Neuronal stem cell (in vitro differentiated cells): ENCODE data around the gene AR.

Experiments used
- DNase-seq: peaks from one replicate; pipeline ENCODE4 v3.0.0-alpha.2; 2013; ENCODE audit warnings: low spot score
- H2AFZ ChIP-seq: one replicate; pipeline ENCODE4 v1.6.1; 2013; ENCODE audit warnings: mild to moderate bottlenecking, low read length, inconsistent platforms
- H2AK5ac ChIP-seq: 2 replicates; pipeline ENCODE4 v1.6.1; 2013; ENCODE audit warnings: low read depth, mild to moderate bottlenecking, inconsistent platforms, low read length, moderate library complexity, mixed read lengths
- H2BK120ac ChIP-seq: 2 replicates; pipeline ENCODE4 v1.6.1; 2013; ENCODE audit warnings: low read depth, mild to moderate bottlenecking, inconsistent platforms, low read length, moderate library complexity, mixed read lengths
- H2BK12ac ChIP-seq: one replicate; pipeline ENCODE4 v1.6.1; 2013; ENCODE audit warnings: low read length, inconsistent platforms
- H2BK15ac ChIP-seq: 2 replicates; pipeline ENCODE4 v1.6.1; 2013; ENCODE audit warnings: mild to moderate bottlenecking, low read length, inconsistent platforms, mixed read lengths
- H2BK5ac ChIP-seq: one replicate; pipeline ENCODE4 v1.6.1; 2013; ENCODE audit warnings: inconsistent platforms, mild to moderate bottlenecking, low read length, moderate library complexity
- H3K14ac ChIP-seq: one replicate; pipeline ENCODE4 v1.6.1; 2013; ENCODE audit warnings: low read length, inconsistent platforms
- H3K18ac ChIP-seq: 2 replicates; pipeline ENCODE4 v1.6.1; 2013; ENCODE audit warnings: low read length, inconsistent platforms
- H3K23ac ChIP-seq: 2 replicates; pipeline ENCODE4 v1.6.1; 2013; ENCODE audit warnings: low read depth, mild to moderate bottlenecking, mixed read lengths, low read length, inconsistent platforms; ENCODE audit not compliant: poor library complexity
- H3K27ac ChIP-seq: replicated peaks from 3 replicates; pipeline ENCODE4 v1.5.1; 2013; ENCODE audit warnings: low read length, inconsistent platforms
- H3K27me3 ChIP-seq, 3 experiments: 2 replicates each; pipeline ENCODE4 v1.6.1; 2013; ENCODE audit warnings: low read length in 3 of 3, mild to moderate bottlenecking in 2 of 3, inconsistent platforms in 1 of 3, low read depth in 1 of 3, mixed read lengths in 1 of 3, moderate library complexity in 1 of 3; ENCODE audit not compliant: control insufficient read depth in 3 of 3, insufficient read depth in 3 of 3
- H3K36me3 ChIP-seq, 2 donors: replicated peaks in 1 of 2; 2 replicates each; pipeline ENCODE4 v1.6.1; 2013; ENCODE audit warnings: low read length in 2 of 2; ENCODE audit not compliant: control insufficient read depth in 2 of 2, insufficient read depth in 2 of 2
- H3K4ac ChIP-seq: 2 replicates; pipeline ENCODE4 v1.6.1; 2013; ENCODE audit warnings: inconsistent platforms, mild to moderate bottlenecking, low read length, moderate library complexity
- H3K4me1 ChIP-seq, 2 donors: 1 replicate in 1 of 2; 2 replicates in 1 of 2; pipeline ENCODE4 v1.6.1; 2013; ENCODE audit warnings: low read length in 2 of 2, low read depth in 1 of 2; ENCODE audit not compliant: control insufficient read depth in 2 of 2, insufficient read depth in 1 of 2
- H3K4me2 ChIP-seq: one replicate; pipeline ENCODE4 v1.6.1; 2013; ENCODE audit warnings: mild to moderate bottlenecking, low read length, inconsistent platforms; ENCODE audit not compliant: insufficient read depth, poor library complexity, severe bottlenecking
- H3K4me3 ChIP-seq, 2 donors: 2 replicates each; pipeline ENCODE4 v1.5.1; 2013; ENCODE audit warnings: low read length in 2 of 2, mild to moderate bottlenecking in 2 of 2, inconsistent platforms in 1 of 2, moderate library complexity in 1 of 2
- H3K79me1 ChIP-seq: one replicate; pipeline ENCODE4 v1.6.1; 2013; ENCODE audit warnings: low read depth, mild to moderate bottlenecking, inconsistent platforms, low read length, moderate library complexity
- H3K9ac ChIP-seq: one replicate; pipeline ENCODE4 v1.6.1; 2013; ENCODE audit warnings: mild to moderate bottlenecking, low read depth, low read length, inconsistent platforms; ENCODE audit not compliant: poor library complexity
- H3K9me3 ChIP-seq, 2 donors: replicated peaks in 1 of 2; 2 replicates each; pipeline versions ENCODE3 to v1.6.1; 2013; ENCODE audit warnings: low read length in 2 of 2, mild to moderate bottlenecking in 2 of 2, inconsistent platforms in 1 of 2, low read depth in 1 of 2, mixed read lengths in 1 of 2, moderate library complexity in 1 of 2; ENCODE audit not compliant: control insufficient read depth in 2 of 2, insufficient read depth in 1 of 2
- H4K8ac ChIP-seq: one replicate; pipeline ENCODE4 v1.6.1; 2013; ENCODE audit warnings: low read depth, mild to moderate bottlenecking, inconsistent platforms, low read length, moderate library complexity
- H4K91ac ChIP-seq: one replicate; pipeline ENCODE4 v1.6.1; 2013; ENCODE audit warnings: low read length, low read depth, mild to moderate bottlenecking, inconsistent platforms; ENCODE audit not compliant: poor library complexity
- WGBS, 2 donors: extraction: QIAGEN DNeasy Blood & Tissue Kit; methylation state at CpG; one replicate each; pipeline ENCODE4 v1.1.7; 2013; ENCODE audit warnings: missing lambda C conversion rate in 2 of 2, mixed read lengths in 1 of 2; ENCODE audit not compliant: insufficient read length in 2 of 2, insufficient replicate concordance in 1 of 2; ENCODE audit errors: extremely low coverage in 2 of 2; 5-methylcytosine and 5-hydroxymethylcytosine counted together

Gene AR

GRCh38 chrX:67599532-67599931, 55.7 kb downstream of the AR start:
- Histone ChIP-seq H2BK12ac (no peak overlapping the region), H2BK120ac (no peak overlapping the region), H3K27ac (no peak overlapping the region), H3K36me3 (no peaks in the 10 kb centered on the region), H3K9me3 (no peaks in the 10 kb centered on the region), H3K4ac (no peak overlapping the region), H2AK5ac (no peak overlapping the region), H3K79me1 (no peaks in the 10 kb centered on the region), H4K8ac (no peak overlapping the region), H2BK5ac (no peak overlapping the region), H3K23ac (no peak overlapping the region), H3K18ac (no peak overlapping the region), H4K91ac (no peak overlapping the region), H2AFZ (no peak overlapping the region), H3K4me1 (no peaks in the 10 kb centered on the region), H3K27me3 (no peaks in the 10 kb centered on the region), H3K4me3 (no peak overlapping the region), H3K9ac (no peak overlapping the region), H3K14ac (no peak overlapping the region), H3K4me2 (no peak overlapping the region), H2BK15ac (no peak overlapping the region)
- no peak for DNase-seq
- WGBS, 2 donors: no CpG with 5 or more reads among the region's 3 CpGs

GRCh38 chrX:67601771-67602170, 58.0 kb downstream of the AR start:
- no peaks in the 10 kb centered on the region for H3K79me1 ChIP-seq
- H3K9ac ChIP-seq: no peak overlapping the region
- no peak overlapping the region for H4K91ac ChIP-seq
- H2BK15ac ChIP-seq: no peak overlapping the region
- no peak overlapping the region for H2AK5ac ChIP-seq
- no peak overlapping the region for H2BK12ac ChIP-seq
- H3K4me1 ChIP-seq: peaks cover 2% of the 10 kb centered on the region in 2 donors
- no peak overlapping the region for H3K14ac ChIP-seq
- H4K8ac ChIP-seq: no peak overlapping the region
- H3K4me2 ChIP-seq: no peak overlapping the region
- no peaks in the 10 kb centered on the region for H3K36me3 ChIP-seq
- no peak overlapping the region for H2AFZ ChIP-seq
- no peak overlapping the region for H2BK5ac ChIP-seq
- H3K4me3 ChIP-seq: no peak overlapping the region
- no peak overlapping the region for H3K4ac ChIP-seq
- DNase-seq: no peak
- no CpG with 5 or more reads among the region's 1 CpG for WGBS, 2 donors
- no peak overlapping the region for H3K27ac ChIP-seq
- H3K23ac ChIP-seq: no peak overlapping the region
- no peaks in the 10 kb centered on the region for H3K9me3 ChIP-seq
- no peaks in the 10 kb centered on the region for H3K27me3 ChIP-seq
- H3K18ac ChIP-seq: no peak overlapping the region
- no peak overlapping the region for H2BK120ac ChIP-seq

- H3K36me3 ChIP-seq: no peaks in the 10 kb centered on the region
- H2BK120ac ChIP-seq: no peak overlapping the region
- no peak overlapping the region for H3K4me2 ChIP-seq
- no peak overlapping the region for H2BK5ac ChIP-seq
- H3K9me3 ChIP-seq: no peaks in the 10 kb centered on the region
- H4K91ac ChIP-seq: no peak overlapping the region
- WGBS, 2 donors: no CpG with 5 or more reads among the region's 3 CpGs
- peak overlapping the region; percentile 30 for H2AFZ ChIP-seq
- H4K8ac ChIP-seq: no peak overlapping the region
- no peak overlapping the region for H2BK12ac ChIP-seq
- no peak overlapping the region for H3K9ac ChIP-seq
- H3K4ac ChIP-seq: no peak overlapping the region
- H2BK15ac ChIP-seq: no peak overlapping the region
- no peaks in the 10 kb centered on the region for H3K79me1 ChIP-seq
- H3K14ac ChIP-seq: no peak overlapping the region
- peak overlapping the region; percentile 35 for H3K27ac ChIP-seq
- no peaks in the 10 kb centered on the region for H3K27me3 ChIP-seq
- no peak overlapping the region for H3K4me3 ChIP-seq
- H3K18ac ChIP-seq: no peak overlapping the region
- DNase-seq: no peak
- H3K4me1 ChIP-seq: peaks cover 2% of the 10 kb centered on the region in 2 donors
- no peak overlapping the region for H2AK5ac ChIP-seq
- H3K23ac ChIP-seq: no peak overlapping the region
Observed at GRCh38 chrX:67604979-67605703, 61.3 kb downstream of the AR start.

- WGBS, 2 donors: no CpG with 5 or more reads among the region's 1 CpG
- no peak overlapping the region for H2BK120ac ChIP-seq
Observed at GRCh38 chrX:67607466-67607865, 63.6 kb downstream of the AR start.

More at GRCh38 chrX:67607466-67607865, 63.6 kb downstream of the AR start:
- Histone ChIP-seq H3K9me3 (no peaks in the 10 kb centered on the region), H3K4ac (no peak overlapping the region), H2BK15ac (no peak overlapping the region), H3K36me3 (no peaks in the 10 kb centered on the region), H3K14ac (no peak overlapping the region), H3K18ac (no peak overlapping the region), H3K4me2 (no peak overlapping the region), H3K4me3 (no peak overlapping the region), H3K27me3 (no peaks in the 10 kb centered on the region), H3K23ac (no peak overlapping the region), H2BK12ac (no peak overlapping the region), H2AFZ (no peak overlapping the region), H3K9ac (no peak overlapping the region), H3K27ac (no peak overlapping the region), H4K8ac (no peak overlapping the region), H2AK5ac (no peak overlapping the region), H3K4me1 (peaks cover 2% of the 10 kb centered on the region in 2 donors), H4K91ac (no peak overlapping the region), H2BK5ac (no peak overlapping the region), H3K79me1 (no peaks in the 10 kb centered on the region)
- no peak for DNase-seq
